K562 (cell line): ENCODE measurements around the gene ISM1.

ENCODE experiments used
- HMG20B ChIP-seq: fragments of 250-450 bp; sonication (Bioruptor Pico); IDR thresholded peaks from 2 replicates; pipeline ENCODE4 v1.5.0; 2021; ENCODE audit warnings: mild to moderate bottlenecking
- ZFP30 ChIP-seq: fragments of 250-450 bp; sonication (Bioruptor Pico); IDR thresholded peaks from 2 replicates; pipeline ENCODE4 v1.8.0; 2022; ENCODE audit warnings: moderate library complexity, mild to moderate bottlenecking, inconsistent platforms, borderline replicate concordance
- ZNF384 ChIP-seq: IDR thresholded peaks from 2 replicates; pipeline ENCODE4 v1.6.1; 2012; ENCODE audit warnings: low read depth, low read length, improper control_type of control experiment

- TF ChIP-seq ZFP30 (CRISPR knock-in tag) (no peak), ZNF384 (no peak), HMG20B (CRISPR knock-in tag) (no peak)
Observed at GRCh38 chr20:13298692-13299373, 77.8 kb downstream of the ISM1 start.
